NCI-H146 treated with DMSO at 0.1 percent for 48 hours (cell line): ENCODE measurements around the gene LCE1D.

ENCODE experiments used
- DNase-seq: peaks from one replicate; lab custom pipeline; 2025; ENCODE audit not compliant: unreplicated experiment; lab: John Stamatoyannopoulos, UW

The LCE1D gene

DNA sequence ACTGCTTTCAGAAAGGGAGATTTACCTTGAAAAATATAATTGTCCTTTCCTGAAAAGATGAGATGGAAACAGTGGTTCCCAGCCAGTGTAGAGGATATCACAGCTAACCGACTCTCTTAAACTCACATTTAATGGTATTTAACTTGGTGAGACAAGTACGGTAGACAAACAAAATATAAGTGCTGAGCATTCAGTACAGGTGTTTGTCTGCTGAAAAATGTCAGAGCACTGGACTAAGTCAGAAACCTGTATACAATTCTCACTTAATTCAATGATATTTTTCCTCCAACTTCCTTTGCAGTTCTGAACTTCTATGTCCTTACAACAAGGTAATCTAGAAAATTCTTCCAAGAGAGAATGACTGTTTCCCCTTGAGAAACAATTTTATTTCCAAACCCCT is 15.2 kb downstream of the LCE1D start, which contains the start of gene LCE1B:
TSS of gene LCE1B (plus strand) at position 301 of the 400 bp plus-strand sequence. CDS start 476 bp downstream, outside the sequence.
- DNase-seq = no peak

DNA sequence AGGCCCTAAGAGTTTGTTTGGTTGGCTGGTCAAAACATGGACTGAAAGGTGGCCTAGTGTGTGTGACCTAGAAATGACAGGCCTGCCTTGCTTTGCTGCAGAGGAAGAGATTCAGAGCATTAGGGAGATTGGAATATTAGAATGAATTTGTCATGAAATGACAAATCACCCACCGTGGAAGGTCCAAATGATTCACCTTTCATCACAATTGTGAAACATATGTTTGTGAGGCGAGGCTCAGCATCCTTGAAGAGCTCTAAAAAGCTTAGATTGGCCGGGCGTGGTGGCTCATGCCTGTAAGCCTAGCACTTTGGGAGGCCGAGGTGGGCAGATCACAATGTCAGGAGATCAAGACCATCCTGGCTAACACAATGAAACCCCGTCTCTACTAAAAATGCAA is 20.8 kb downstream of the LCE1D start:
- no peak for DNase-seq

DNA sequence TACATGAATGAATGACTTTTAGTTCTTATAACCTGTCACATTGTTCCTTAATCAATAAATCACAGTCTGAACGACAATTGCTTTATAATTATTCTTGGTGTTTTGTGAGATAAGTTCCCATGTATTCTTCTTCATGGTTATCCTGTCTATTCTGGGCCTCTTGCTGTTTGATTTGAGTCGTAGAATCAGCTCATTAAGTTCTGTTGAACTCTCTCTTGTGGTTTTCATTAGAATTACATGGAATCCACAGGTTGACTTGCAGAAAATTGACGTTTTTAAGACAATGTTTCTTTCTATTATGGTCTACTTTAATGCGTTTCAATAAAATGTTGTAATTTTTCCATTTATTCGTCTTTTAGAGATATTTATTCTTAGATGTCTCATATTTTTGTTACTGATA is 26.8 kb downstream of the LCE1D start:
- no peak for DNase-seq

DNA sequence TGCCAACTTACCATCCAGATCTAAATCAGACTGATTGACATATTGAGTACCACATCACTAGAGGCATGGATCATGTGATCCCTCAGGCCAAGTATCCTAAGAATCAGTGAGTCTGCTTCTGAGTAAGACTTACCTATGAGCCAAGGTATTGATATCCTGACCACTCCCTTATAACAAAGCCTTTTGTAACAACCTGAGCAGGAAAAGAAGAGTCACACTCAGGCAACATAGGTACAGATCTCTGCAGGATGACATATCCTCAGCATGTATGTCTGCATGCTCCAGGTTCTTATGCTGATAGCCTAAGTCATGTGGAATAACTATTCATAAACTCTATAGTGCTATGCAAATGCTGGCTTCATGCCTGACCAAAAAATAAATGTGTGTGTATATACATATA is 28.4 kb downstream of the LCE1D start:
- DNase-seq = no peak

DNA sequence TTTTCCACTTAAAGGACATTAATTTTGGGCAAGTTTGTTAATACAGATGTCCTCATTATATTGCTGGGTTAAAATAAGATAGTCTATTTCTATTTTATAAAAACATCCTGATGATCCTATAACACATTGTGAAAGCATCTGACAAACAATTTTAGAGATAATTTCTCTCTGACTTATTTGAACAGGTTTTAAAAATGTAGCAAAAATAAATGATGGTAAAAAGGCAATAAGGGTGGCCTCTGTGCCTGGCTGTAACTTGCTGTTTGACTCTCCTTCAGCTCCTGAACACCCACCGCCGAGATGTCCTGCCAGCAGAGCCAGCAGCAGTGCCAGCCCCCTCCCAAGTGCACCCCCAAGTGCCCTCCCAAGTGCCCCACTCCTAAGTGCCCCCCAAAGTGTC is 30.7 kb downstream of the LCE1D start, which contains the start of gene LCE1A:
TSS of gene LCE1A (plus strand) at position 301 of the 400 bp plus-strand sequence. CDS start at position 301, 0 bp downstream.
- no peak for DNase-seq

DNA sequence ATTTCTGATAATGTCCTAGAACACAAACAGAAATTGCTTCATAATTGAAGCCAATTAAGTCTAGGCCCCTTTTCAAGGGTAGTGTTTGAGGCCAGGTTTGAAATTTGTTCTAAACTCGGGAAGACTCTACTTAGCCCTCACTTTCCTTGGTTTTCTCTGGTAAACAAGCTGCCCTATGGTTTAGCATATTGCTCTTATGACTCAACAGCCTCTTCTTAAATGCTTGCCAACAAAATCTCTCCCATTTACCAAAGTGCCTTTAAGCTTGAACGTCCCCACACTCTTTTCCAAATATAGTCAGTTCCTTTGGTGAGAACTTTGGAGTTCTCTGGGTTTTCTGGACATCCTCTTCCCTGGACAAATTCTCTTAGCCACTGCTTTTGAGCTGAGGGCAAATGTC is 40.3 kb downstream of the LCE1D start:
- no peak for DNase-seq

DNA sequence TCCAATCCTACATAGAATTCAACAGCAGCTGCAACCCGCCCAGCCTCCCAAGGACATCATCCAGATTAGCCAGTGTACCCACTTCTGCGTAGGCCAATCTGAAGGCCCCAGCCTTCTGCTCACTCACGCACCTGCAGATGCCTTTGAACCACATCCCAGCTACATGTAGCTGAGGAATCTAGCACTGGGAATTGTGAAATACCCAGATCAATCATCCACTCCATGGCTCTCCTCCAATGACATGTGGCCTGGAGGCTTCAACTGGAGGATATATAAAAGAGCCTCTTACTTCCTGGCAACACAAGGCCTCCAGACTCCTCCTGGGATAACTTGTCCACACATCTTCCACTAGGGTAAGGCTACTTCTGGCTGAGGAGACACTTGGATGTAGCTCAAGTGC is 46.0 kb downstream of the LCE1D start, which contains the start of gene LCE6A:
TSS of gene LCE6A (plus strand) at position 301 of the 400 bp plus-strand sequence. CDS start 665 bp downstream, outside the sequence.
- no peak for DNase-seq
